ENCODE results near the gene SUFU. TPM values are rescaled to one million over a fixed set of nuclear protein-coding genes. Genes with fewer than 3 reads are reported as not detected.
"Not testable (repeated sequence)": the region's sequence is repeated elsewhere in the genome, so short reads cannot be mapped to it uniquely, and the experiment has no call there.

The SUFU gene
- total and polyA plus RNA-seq, 2 of the 4 experiments (the other 2 are of a cell fraction), result 2.2 to 11.0 TPM

- H3K14ac ChIP-seq (replicated peaks; ENCODE audit: low read depth, low read length); H3K9ac ChIP-seq (ENCODE audit: low read depth, low read length); H4K8ac ChIP-seq (ENCODE audit: low read depth in 2 of 2, low read length in 2 of 2); H3K27me3 ChIP-seq (ENCODE audit: control insufficient read depth, insufficient read depth, low read length); H4K5ac ChIP-seq (ENCODE audit: low read depth, low read length); H3K36me3 ChIP-seq (ENCODE audit: control insufficient read depth, insufficient read depth, low read length); H4K91ac ChIP-seq (ENCODE audit: insufficient read depth, low read depth, low read length); H3K9me1 ChIP-seq (ENCODE audit: insufficient read depth, low read length); CTCF ChIA-PET; H2AK5ac ChIP-seq (ENCODE audit: low read depth, low read length); H3K4me2 ChIP-seq (ENCODE audit: low read depth, low read length); in situ Hi-C loops (cut with MboI; ENCODE audit: low sequenced_read_pairs); H3K4me1 ChIP-seq (ENCODE audit: control insufficient read depth, insufficient read depth, low read length); H3K4me3 ChIP-seq (ENCODE audit: insufficient read depth, low read depth, low read length); BruUV-seq (replicated peaks); POLR2A ChIA-PET (ENCODE audit: unreplicated experiment); DNase-seq; H2BK15ac ChIP-seq (ENCODE audit: low read depth, low read length); H2BK5ac ChIP-seq (ENCODE audit: low read depth, low read length, poor library complexity, severe bottlenecking); H3K18ac ChIP-seq (ENCODE audit: low read depth, low read length); H3K9me3 ChIP-seq (ENCODE audit: control insufficient read depth, insufficient read depth, low read length); H2BK20ac ChIP-seq (ENCODE audit: low read depth, low read length); intact Hi-C loops (cut with micrococcal nuclease); dilution Hi-C loops (cut with HindIII; ENCODE audit: low sequenced_read_pairs, unreplicated experiment); H3K23ac ChIP-seq (ENCODE audit: low read depth, low read length); H3K56ac ChIP-seq (ENCODE audit: extremely low read depth, insufficient read depth, low read length); H3K4ac ChIP-seq (ENCODE audit: low read depth, low read length); ATAC-seq (ENCODE audit: low read depth); H2AK9ac ChIP-seq (replicated peaks; ENCODE audit: low read depth, low read length, poor library complexity); H2BK120ac ChIP-seq (ENCODE audit: low read depth, low read length); H2AFZ ChIP-seq (replicated peaks; ENCODE audit: low read length, poor library complexity); H3K27ac ChIP-seq (ENCODE audit: insufficient read depth, low read length): not testable (repeated sequence)
- peaks cover 23% of the 10 kb centered on the region for H4K20me1 ChIP-seq (ENCODE audit: insufficient read depth, low read length)
- WGBS, 2 experiments (ENCODE audit: extremely low coverage in 2 of 2, insufficient read length in 1 of 2), result 100% methylated on average over 2 of the region's 9 CpGs; no CpG with 5 or more reads in 1 of the 2 experiments
- peaks cover 26 to 54% of the 10 kb centered on the region in 2 experiments for H3K79me1 ChIP-seq (ENCODE audit: low read depth in 1 of 2, low read length in 2 of 2)
These were observed 31.2 kb downstream of the SUFU start for GRCh38 chr10:102534966-102535365.

All from IMR-90 (cell line).